ENCODE measurements around the gene CFAP221. TPM values are rescaled to one million over a fixed set of nuclear protein-coding genes. Genes with fewer than 3 reads are reported as not detected.

CFAP221 gene
- polyA plus RNA-seq, 3 donors = 0.67 to 5.6 TPM; not detected in 1

GRCh38 chr2:119702918-119703401 is 158.7 kb downstream of the CFAP221 start:
- 19 to 24% (median 20%) methylated on average over 12 to 13 of the region's 13 CpGs for WGBS, 3 donors

GRCh38 chr2:119703526-119703925 is 159.3 kb downstream of the CFAP221 start:
- H3K27ac ChIP-seq (ENCODE audit: low read depth, low read length) = no peak overlapping the region
- WGBS, 3 donors = 74 to 88% (median 75%) methylated on average over 5 of the region's 5 CpGs

More at GRCh38 chr2:119702918-119703401, 158.7 kb downstream of the CFAP221 start:
- no peak overlapping the region for H3K27ac ChIP-seq (ENCODE audit: low read depth, low read length)

DNA sequence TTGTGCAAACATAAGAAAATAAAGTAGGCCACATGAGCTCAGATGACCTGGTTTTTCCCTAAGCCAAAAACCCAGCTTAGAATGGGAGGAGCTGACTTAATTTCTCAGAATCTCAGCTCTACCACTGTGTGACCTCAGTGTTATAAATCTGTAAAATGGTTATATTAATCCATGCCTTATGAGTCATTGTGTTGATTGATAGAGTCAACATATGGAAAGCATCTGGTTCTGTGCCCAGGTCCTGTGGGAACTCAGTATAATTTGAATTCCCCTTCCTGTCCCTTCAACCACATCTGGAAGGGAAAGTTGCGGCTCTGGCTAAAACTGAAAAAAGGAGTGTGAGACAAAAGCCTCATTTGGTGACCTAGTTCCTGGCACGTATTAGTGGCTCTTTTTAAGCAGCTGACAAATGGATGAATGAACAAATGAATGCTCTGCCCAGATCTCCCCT is 160.4 kb downstream of the CFAP221 start:
- 35 to 77% (median 47%) methylated on average over 2 of the region's 2 CpGs for WGBS, 3 donors
- no peak overlapping the region for H3K27ac ChIP-seq (ENCODE audit: low read depth, low read length)

DNA sequence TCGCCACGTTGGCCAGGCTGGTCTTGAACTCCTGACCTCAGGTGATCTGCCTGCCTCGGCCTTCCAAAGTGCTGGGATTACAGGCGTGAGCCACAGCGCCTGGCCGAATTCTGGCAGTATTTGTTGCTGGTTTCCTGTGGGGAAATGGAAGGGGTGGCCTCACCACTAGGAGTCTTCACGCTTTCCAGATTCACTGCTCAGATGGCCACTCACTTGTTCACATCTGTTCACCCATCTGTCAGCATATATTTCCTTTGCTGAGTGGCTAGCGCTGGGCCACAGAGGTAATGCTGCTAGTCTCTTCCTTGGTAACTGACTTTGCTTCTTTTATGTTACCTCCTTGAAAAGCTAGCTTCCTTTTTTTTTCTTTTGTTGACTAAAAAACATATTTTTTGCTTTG is 162.0 kb downstream of the CFAP221 start:
- no peak overlapping the region for H3K27ac ChIP-seq (ENCODE audit: low read depth, low read length)
- 51 to 92% (median 63%) methylated on average over 8 of the region's 8 CpGs for WGBS, 3 donors

Other genes starting within 250 kb of the CFAP221 start
- 10 to 100 TPM; 10.8 to 31.9 (median 19.3) TPM for gene C2orf76, start 177.6 kb upstream of the CFAP221 start, polyA plus RNA-seq
- 1,000 to 10,000 TPM in 1 of 3 donors, 100 to 1,000 TPM in 2; 207 to 1,132 (median 690) TPM for gene DBI, start 177.5 kb upstream of the CFAP221 start, polyA plus RNA-seq
- gene TMEM37, start 112.6 kb upstream of the CFAP221 start, polyA plus RNA-seq = 10 to 100 TPM in 1 of 3 donors, 1 to 10 TPM in 2; 6.0 to 77.7 (median 9.2) TPM
- 10 to 100 TPM in 1 of 3 donors, under 1 TPM in 1, not detected in 1; 0.65 to 59.8 TPM for gene SCTR, start 20.0 kb upstream of the CFAP221 start, polyA plus RNA-seq
- gene TMEM177, start 134.8 kb downstream of the CFAP221 start, polyA plus RNA-seq = 1 to 10 TPM; 3.9 to 7.4 (median 5.1) TPM
- 1 to 10 TPM; 3.6 to 7.5 (median 7.2) TPM for gene PTPN4, start 215.5 kb downstream of the CFAP221 start, polyA plus RNA-seq

Measured in adipose tissue (tissue), 3 donors.